Suprapubic skin (tissue), 4 donors: ENCODE measurements around the gene TUBA4A. TPM values are rescaled to one million over a fixed set of nuclear protein-coding genes. Genes with fewer than 3 reads are reported as not detected.

Source experiments
- DNase-seq, 2 donors: peaks; one replicate each; pipeline ENCODE4 v3.0.0-alpha.2; 2019; ENCODE audit warnings: low spot score in 2 of 2
- H3K27ac ChIP-seq: fragments of 200-600 bp; sonication (generic); one replicate; pipeline ENCODE4 v1.5.1; 2019
- H3K27me3 ChIP-seq: fragments of 200-600 bp; sonication (generic); one replicate; pipeline ENCODE4 v1.5.1; 2019
- H3K36me3 ChIP-seq: fragments of 200-600 bp; sonication (generic); one replicate; pipeline ENCODE4 v1.5.1; 2019
- H3K4me1 ChIP-seq: fragments of 200-600 bp; sonication (generic); one replicate; pipeline ENCODE4 v1.5.1; 2019
- H3K4me3 ChIP-seq: fragments of 200-600 bp; sonication (generic); one replicate; pipeline ENCODE4 v1.5.1; 2019; ENCODE audit warnings: mild to moderate bottlenecking
- H3K9me3 ChIP-seq: fragments of 200-600 bp; sonication (generic); one replicate; pipeline ENCODE4 v1.5.1; 2019
- EP300 ChIP-seq: sonication (generic); formaldehyde crosslinking; IDR thresholded peaks from one replicate; pipeline ENCODE4 v1.6.1; 2017; ENCODE audit warnings: antibody characterized with exemption
- POLR2A ChIP-seq, 2 donors: fragments of 450-650 bp; IDR thresholded peaks; one replicate each; pipeline ENCODE4 v1.6.1; 2017; ENCODE audit warnings: antibody characterized with exemption in 2 of 2, mild to moderate bottlenecking in 2 of 2, moderate library complexity in 2 of 2
- POLR2AphosphoS5 ChIP-seq, 3 donors: sonication (generic); formaldehyde crosslinking; IDR thresholded peaks; one replicate each; pipeline ENCODE4 v1.6.1; 2017; ENCODE audit warnings: antibody characterized with exemption in 3 of 3
- WGBS: methylation state at CpG from one replicate; pipeline ENCODE4 v1.1.5; 2018; 5-methylcytosine and 5-hydroxymethylcytosine counted together
- total RNA-seq, 4 donors: library from RNA; depleted of rRNA; stranded (reverse); fragments of >200 nt; gene quantifications; one replicate each; pipeline ENCODE4 v1.1.0, GENCODE V29; 2016
- TF ChIP-seq, protein P1 (sequence below), 2 donors: fragments of 200-600 bp in 1 of 2; fragments of 450-650 bp in 1 of 2; sonication (generic) in 1 of 2; IDR thresholded peaks; one replicate each; pipeline ENCODE4 v1.5.1; 2016 to 2019; ENCODE audit warnings: antibody characterized with exemption in 2 of 2, mild to moderate bottlenecking in 1 of 2, moderate library complexity in 1 of 2

Gene TUBA4A
- total RNA-seq, 4 donors from 2014 or later: 194 to 530 (median 394) TPM

DNA sequence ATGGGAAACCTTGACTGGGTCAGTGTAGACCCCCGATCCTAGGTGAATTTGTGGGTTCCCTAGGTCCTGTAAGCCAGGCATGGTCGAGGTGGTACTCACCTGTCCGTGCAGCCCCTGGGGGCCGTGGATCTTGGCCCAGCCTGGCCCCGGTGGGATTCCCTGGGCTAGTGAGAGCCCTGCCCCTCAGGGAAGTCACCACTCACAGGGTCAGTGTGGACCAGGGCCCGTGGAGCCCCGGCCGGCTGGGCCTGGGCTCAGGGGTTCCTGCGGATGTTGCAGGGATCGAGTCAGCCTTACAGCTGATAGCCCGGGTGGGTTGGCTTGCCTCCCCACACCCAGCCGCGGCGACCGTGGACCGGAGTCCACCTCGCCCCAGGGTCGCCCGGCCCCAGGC, 24.8 kb downstream of the TUBA4A start:
- no peaks in the 10 kb centered on the region for H3K27me3 ChIP-seq
- TF ChIP-seq, protein P1, sequence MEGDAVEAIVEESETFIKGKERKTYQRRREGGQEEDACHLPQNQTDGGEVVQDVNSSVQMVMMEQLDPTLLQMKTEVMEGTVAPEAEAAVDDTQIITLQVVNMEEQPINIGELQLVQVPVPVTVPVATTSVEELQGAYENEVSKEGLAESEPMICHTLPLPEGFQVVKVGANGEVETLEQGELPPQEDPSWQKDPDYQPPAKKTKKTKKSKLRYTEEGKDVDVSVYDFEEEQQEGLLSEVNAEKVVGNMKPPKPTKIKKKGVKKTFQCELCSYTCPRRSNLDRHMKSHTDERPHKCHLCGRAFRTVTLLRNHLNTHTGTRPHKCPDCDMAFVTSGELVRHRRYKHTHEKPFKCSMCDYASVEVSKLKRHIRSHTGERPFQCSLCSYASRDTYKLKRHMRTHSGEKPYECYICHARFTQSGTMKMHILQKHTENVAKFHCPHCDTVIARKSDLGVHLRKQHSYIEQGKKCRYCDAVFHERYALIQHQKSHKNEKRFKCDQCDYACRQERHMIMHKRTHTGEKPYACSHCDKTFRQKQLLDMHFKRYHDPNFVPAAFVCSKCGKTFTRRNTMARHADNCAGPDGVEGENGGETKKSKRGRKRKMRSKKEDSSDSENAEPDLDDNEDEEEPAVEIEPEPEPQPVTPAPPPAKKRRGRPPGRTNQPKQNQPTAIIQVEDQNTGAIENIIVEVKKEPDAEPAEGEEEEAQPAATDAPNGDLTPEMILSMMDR (IDR thresholded peaks at IDR 0.05): no peak
- TF ChIP-seq EP300: no peak
- TF ChIP-seq POLR2AphosphoS5 (IDR thresholded peaks at IDR 0.05): no peak
- no peak for TF ChIP-seq POLR2A (IDR thresholded peaks at IDR 0.05)
- DNase-seq: no peak
- H3K27ac ChIP-seq: peak overlapping the region; percentile 95
- peaks cover 39% of the 10 kb centered on the region for H3K36me3 ChIP-seq
- no CpG with 5 or more reads among the region's 19 CpGs for WGBS
- H3K9me3 ChIP-seq: no peaks in the 10 kb centered on the region
- peaks cover 36% of the 10 kb centered on the region for H3K4me1 ChIP-seq
- H3K4me3 ChIP-seq: peak overlapping the region; percentile 89

DNA sequence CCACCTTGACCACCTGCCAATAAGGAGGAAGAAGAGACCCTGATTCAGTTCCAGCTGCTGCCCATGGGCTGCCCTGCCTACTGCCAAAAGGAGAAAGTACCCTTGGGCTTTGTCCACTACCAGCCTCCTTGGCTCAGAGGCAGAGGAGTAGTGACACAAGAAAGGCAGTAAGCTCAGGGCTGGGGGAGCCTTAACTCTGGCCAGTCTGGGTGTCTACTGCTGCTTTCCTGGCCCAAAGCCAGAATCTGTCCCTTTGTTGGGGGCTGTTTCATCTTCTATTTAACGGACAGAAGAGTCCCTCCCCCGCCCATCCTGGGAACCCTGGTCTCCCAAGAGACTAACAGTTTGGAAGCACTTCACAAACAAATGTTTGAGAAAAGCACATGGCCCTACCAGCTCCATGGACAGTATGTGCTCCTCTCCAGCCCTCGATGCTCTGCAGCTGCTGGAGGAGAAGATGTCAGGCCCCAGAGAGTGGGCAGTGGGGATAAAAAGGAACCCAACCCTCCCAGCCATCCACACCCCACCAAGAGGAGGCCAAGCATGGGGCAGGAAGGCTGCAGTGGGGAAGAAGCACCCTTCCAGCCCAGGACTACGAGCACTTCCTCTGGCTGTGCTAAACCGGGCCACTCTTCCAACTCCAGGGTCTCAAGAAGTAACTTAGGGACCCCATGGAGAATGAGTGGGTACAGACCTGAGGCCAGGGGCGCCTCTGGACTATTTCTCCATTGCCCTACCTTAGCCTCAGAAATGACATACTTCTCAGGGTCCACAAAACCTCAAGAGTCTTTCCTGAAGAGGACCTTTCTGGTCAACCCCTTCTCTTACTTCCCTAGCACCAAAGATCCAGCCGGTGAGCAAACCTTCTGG, 25.4 kb downstream of the TUBA4A start:
- TF ChIP-seq POLR2AphosphoS5 (IDR thresholded peaks at IDR 0.05): no peak
- no peak for TF ChIP-seq POLR2A (IDR thresholded peaks at IDR 0.05)
- TF ChIP-seq, protein P1 (IDR thresholded peaks at IDR 0.05): no peak
- no peak for TF ChIP-seq EP300
- H3K4me1 ChIP-seq: peaks cover 36% of the 10 kb centered on the region

DNA sequence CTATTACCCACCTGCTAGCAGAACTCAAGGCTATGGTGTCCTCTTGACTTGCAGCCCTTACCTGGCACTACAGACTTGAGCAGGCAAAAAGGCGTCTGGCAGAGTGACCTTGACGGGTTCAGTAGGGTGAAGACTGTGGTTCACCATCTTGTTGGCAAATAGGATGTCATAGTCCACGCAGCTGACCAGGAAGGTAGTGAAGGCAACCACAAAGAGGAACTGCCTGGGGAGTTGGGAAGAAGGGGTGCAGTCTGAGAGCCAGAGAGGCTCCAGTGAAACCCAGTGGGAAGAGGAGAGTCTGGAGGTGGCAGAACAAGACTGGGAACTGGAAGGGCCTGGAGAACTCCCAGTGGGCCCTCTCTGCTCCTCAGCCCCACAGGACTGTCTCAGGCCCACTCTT, 28.4 kb downstream of the TUBA4A start:
- WGBS: 83% methylated on average over 3 of the region's 3 CpGs
- DNase-seq: no peak
- TF ChIP-seq POLR2AphosphoS5 (IDR thresholded peaks at IDR 0.05): no peak
- TF ChIP-seq POLR2A (IDR thresholded peaks at IDR 0.05): no peak
- TF ChIP-seq, protein P1 (IDR thresholded peaks at IDR 0.05): no peak
- no peak for TF ChIP-seq EP300
- Histone ChIP-seq H3K27me3 (no peaks in the 10 kb centered on the region), H3K27ac (no peak overlapping the region), H3K9me3 (no peaks in the 10 kb centered on the region), H3K36me3 (peaks cover 57% of the 10 kb centered on the region), H3K4me3 (no peak overlapping the region), H3K4me1 (peaks cover 23% of the 10 kb centered on the region)

More for the DNA sequence above, 25.4 kb downstream of the TUBA4A start:
- Histone ChIP-seq H3K9me3 (no peaks in the 10 kb centered on the region), H3K27ac (peak overlapping the region; percentile 95), H3K36me3 (peaks cover 39% of the 10 kb centered on the region), H3K27me3 (no peaks in the 10 kb centered on the region), H3K4me3 (peak overlapping the region; percentile 89)
- no peak for DNase-seq
- 45% methylated on average over 7 of the region's 7 CpGs for WGBS

DNA sequence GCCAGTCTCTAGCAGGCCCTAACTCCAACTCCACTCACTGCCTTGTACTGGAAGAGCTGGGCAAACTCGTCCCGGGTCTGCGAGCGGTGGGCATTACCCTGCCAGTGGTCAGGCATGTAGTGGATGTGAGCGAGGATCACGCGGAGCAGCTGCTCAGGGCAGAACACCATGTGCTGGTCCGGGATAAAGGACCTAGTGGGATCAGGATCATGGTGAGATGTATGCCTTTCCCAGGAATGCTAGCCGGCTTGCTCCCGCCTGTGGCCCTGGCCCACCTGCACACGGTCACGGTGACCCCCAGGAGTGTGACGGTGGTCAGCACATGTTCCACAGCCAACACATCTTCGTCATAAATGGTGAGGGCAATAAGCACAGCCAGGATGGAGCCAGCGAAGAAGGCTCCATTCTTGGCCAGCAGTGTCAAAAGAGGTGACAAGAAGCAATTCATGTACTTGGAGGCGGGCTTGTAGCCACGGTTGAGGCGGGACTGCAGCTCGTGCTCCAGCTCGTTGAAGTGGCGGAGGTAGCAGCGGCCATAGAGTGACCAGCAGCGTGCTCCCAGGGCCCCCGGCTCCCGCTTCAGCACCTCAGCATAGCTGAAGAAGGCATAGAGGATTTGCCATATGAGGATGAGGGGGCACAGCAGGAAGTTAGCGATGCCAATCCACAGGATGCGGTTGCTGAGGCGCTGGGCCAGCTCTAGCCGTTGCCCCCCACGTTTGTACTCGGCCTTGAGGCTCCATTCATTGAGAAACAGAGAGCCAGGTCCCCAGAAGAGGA, 29.7 kb downstream of the TUBA4A start:
- Histone ChIP-seq H3K4me3 (no peak overlapping the region), H3K36me3 (peaks cover 61% of the 10 kb centered on the region), H3K9me3 (no peaks in the 10 kb centered on the region), H3K4me1 (peaks cover 30% of the 10 kb centered on the region), H3K27ac (no peak overlapping the region), H3K27me3 (no peaks in the 10 kb centered on the region)
- TF ChIP-seq POLR2A (IDR thresholded peaks at IDR 0.05): no peak
- TF ChIP-seq EP300: no peak
- TF ChIP-seq, protein P1 (IDR thresholded peaks at IDR 0.05): no peak
- TF ChIP-seq POLR2AphosphoS5 (IDR thresholded peaks at IDR 0.05): no peak
- no peak for DNase-seq
- WGBS: 86% methylated on average over 24 of the region's 31 CpGs

DNA sequence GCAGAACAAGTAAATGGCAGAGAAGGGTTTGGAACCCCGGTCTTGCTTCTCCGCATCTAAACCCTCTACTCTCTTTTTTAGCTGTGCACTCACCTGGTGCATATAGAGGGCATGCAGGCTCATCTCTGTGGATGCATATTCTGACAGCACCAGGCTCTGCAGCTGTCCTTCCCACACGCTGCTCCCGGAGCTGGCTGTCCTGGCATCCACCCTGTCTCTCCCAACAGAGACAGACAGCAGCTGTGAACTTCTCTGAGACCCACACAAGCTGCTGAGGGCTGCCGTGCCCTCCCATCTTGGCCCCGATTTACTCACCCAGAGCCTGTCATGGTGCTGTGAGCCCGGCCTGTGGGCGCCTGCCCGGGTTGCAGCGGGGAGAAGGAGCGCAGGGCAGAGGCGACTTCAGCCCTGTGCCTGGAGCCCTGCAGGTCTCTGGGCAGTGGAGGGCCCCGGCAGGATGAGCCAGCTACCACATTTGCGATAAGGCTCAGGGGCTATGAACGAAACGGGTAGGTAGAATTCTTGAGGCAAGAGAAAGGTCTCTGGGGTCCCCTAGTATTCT, 31.7 kb downstream of the TUBA4A start:
- H3K27me3 ChIP-seq: no peaks in the 10 kb centered on the region
- peaks cover 61% of the 10 kb centered on the region for H3K36me3 ChIP-seq
- 90% methylated on average over 9 of the region's 16 CpGs for WGBS
- H3K27ac ChIP-seq: no peak overlapping the region
- TF ChIP-seq POLR2A (IDR thresholded peaks at IDR 0.05): no peak
- no peak for TF ChIP-seq POLR2AphosphoS5 (IDR thresholded peaks at IDR 0.05)
- TF ChIP-seq, protein P1 (IDR thresholded peaks at IDR 0.05): no peak
- no peak for TF ChIP-seq EP300
- peaks cover 31% of the 10 kb centered on the region for H3K4me1 ChIP-seq
- H3K4me3 ChIP-seq: no peak overlapping the region
- no peaks in the 10 kb centered on the region for H3K9me3 ChIP-seq
- no peak for DNase-seq
